Transverse colon (tissue), 3 donors: Measurements from ENCODE around the gene ADAM17.

Experiments
- CTCF ChIP-seq, 5 experiments: fragments of 200-600 bp in 3 of 5; fragments of 450-650 bp in 2 of 5; sonication (generic) in 3 of 5; IDR thresholded peaks; 1 replicate in 2 of 5; 2 replicates in 3 of 5; pipeline ENCODE4 v1.5.1; 2016 to 2017; ENCODE audit warnings: antibody characterized with exemption in 5 of 5, inconsistent platforms in 3 of 5, mild to moderate bottlenecking in 2 of 5, moderate library complexity in 1 of 5
- EP300 ChIP-seq: sonication (generic); formaldehyde crosslinking; IDR thresholded peaks from one replicate; pipeline ENCODE4 v1.6.1; 2017; ENCODE audit warnings: antibody characterized with exemption, low read depth
- POLR2A ChIP-seq: fragments of 450-650 bp; IDR thresholded peaks from one replicate; pipeline ENCODE4 v1.6.1; 2016; ENCODE audit warnings: antibody characterized with exemption, mild to moderate bottlenecking, moderate library complexity

GRCh38 chr2:9543557-9543956, 12.1 kb downstream of the ADAM17 start:
- TF ChIP-seq CTCF (IDR thresholded peaks at IDR 0.05) (no peak), POLR2A (no peak), EP300 (no peak)
